HG02610 (cell line): ENCODE results near the gene FOXO6.

Experiments used
- ATAC-seq: cut with Tn5 transposase; IDR thresholded peaks from one replicate; pipeline ENCODE4 v1.9.1; 2021; ENCODE audit warnings: mild to moderate bottlenecking, moderate library complexity; ENCODE audit not compliant: unreplicated experiment

The FOXO6 gene

DNA sequence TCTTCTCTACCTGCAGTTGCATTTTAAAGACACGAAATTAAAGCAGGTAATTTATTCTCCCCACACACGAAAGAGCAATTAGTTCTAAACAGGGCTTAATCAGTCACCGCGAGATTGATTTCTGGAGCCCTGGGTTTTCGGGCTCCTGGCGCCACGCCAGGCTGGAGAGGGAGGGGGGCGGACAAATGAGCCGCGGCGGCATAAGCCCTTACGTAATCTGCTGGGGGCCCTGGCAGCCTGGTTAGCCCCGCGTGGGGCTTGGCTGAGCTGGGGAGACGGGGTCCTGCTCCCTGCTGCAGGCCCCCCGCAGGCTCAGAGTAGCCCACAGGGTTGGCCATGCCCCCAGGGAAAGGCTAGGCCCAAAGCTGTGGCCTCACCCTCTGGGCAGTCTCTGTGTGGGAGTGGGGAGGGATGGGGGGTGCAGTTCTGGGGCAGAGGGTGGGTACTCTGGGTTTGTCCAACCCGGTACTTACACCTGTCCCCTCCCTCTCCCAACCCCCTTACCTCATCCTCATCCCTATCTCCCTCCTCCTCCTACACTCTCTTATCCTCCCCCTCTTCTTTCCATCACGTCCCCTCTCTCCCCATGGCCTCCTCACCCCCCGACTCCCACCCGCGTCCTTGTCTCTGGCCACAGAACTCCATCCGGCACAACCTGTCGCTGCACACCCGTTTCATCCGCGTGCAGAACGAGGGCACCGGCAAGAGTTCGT is 19.9 kb downstream of the FOXO6 start:
- no peak for ATAC-seq

DNA sequence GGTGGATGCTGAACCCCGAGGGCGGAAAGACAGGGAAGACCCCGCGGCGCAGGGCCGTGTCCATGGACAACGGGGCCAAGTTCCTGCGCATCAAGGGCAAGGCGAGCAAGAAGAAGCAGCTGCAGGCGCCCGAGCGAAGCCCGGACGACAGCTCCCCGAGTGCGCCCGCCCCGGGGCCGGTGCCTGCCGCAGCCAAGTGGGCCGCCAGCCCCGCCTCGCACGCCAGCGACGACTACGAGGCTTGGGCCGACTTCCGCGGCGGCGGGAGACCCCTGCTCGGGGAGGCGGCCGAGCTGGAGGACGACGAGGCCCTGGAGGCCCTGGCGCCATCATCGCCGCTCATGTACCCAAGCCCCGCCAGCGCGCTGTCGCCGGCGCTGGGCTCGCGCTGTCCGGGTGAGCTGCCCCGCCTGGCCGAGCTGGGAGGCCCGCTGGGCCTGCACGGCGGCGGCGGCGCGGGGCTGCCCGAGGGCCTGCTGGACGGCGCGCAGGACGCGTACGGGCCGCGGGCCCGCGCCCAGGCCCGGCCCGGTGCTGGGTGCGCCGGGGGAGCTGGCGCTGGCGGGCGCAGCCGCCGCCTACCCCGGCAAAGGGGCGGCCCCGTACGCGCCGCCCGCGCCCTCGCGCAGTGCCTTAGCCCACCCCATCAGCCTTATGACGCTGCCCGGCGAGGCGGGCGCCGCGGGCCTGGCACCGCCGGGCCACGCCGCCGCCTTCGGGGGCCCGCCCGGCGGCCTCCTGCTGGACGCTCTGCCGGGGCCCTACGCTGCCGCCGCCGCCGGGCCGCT is 20.7 kb downstream of the FOXO6 start:
- no peak for ATAC-seq

DNA sequence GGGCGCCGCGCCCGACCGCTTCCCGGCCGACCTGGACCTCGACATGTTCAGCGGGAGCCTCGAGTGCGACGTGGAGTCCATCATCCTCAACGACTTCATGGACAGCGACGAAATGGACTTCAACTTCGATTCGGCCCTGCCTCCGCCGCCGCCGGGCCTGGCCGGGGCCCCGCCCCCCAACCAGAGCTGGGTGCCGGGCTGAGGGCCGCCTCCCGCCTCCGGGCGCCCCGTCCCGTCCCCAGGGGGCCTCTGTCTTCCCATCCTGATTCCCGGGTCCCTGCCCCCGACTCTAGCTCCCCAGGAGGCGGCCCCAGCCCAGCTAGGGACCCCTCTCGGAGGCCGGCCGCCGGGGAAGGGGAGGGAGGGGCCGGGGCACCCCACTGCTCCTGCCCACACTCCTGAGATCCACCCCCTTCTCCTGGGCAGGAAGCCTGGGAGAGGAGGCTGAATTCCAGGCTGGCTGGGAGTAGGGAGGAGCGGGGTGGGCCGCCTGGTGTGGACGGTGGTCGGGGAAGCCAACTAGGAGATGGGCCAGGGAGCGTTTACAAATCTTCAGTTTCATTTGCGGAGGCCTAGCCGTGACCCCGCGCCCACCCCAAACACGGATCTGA is 21.4 kb downstream of the FOXO6 start:
- ATAC-seq: no peak

DNA sequence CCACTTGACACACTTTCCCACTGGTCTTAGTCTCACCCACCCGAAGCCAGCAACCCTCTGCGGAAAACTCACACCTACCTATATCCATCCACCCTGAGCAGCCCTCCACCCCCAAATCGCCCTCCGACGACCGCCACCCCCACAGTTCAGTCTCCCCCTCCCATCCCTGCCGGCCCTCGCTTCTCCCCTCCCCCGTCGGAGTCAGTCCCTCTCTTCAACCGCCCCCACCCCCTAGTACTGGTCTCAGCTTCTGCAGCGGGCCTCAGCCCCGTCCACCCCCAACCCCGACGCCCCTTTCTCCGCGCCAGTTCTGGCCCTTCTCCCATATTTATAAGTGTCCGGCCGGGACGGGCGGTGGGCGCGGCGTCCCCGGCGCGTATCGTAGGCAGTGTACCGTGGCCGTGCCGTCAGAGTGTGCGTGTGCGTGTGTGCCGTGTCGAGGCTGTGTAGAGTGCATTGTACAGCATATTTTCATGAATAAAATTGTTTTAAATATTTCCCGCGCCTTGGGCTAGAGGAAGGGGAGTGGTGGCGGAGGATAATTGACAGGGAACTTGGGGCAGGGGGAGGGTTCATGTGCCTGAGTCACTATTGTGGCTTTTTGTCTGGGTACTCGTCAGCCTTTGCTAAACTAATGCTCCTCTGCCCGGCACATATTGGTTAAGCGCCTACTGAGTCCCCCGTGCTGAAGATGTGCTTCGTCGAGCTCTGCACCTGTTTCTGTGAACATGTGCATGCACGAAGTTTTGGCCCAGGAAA is 22.0 kb downstream of the FOXO6 start:
- no peak for ATAC-seq

DNA sequence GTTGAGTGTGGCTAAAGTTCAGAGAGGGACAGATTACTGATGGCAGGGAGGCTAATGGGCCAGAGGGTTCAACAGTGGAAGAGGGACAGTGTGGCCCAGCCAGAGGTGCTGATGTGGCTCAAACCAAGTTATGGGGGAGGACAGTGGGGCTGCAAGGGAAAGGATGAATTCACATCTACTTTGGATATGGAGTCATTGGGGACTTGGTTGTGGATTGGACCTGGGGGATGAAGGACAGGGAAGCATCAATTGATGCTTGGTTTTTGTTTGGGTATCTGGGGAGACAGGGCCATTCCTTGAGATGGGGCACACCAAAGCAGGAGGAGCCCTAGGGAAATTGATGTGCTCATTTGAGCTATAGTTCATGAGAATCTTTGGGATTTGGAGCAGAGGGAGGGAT is 23.3 kb downstream of the FOXO6 start:
- no peak for ATAC-seq

DNA sequence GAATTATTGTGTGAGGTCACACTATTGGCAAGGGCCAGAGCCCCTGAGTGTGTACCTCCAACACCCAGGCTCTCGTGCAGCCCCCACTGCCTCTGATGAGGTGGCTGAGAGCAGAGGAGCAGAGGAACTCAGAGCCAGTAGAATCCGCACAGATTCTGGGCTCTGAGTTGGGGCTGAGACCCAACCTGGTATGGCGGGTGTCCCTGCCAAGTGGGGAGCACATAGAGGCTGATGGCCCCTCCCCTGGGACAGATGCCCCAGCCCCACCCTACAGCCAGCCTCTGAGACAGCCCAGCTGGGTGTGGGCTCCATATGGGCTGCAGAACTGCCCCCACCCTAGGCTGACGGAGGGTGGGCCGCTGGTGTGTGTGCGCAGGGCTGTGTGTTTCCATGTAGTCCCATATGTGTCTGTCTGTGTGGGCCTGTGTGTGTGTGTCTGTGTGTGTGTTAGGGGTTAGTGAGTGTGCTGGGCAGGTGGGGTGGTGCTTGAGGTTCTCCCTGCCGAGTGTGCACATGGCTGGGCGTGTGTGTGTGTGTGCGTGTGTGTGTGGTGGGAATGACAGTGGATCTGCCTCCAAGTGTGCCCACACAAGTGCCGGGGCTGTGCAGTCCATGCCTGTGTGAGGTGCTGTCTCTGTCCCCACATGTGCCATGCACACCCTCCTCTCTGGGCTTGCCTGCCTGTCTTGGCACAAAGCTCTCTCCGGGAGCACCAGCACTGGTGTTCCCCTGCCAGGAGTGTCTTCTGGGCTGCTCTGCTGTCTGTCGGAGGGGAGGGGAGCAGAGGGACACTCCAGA is 24.4 kb downstream of the FOXO6 start:
- ATAC-seq: no peak

DNA sequence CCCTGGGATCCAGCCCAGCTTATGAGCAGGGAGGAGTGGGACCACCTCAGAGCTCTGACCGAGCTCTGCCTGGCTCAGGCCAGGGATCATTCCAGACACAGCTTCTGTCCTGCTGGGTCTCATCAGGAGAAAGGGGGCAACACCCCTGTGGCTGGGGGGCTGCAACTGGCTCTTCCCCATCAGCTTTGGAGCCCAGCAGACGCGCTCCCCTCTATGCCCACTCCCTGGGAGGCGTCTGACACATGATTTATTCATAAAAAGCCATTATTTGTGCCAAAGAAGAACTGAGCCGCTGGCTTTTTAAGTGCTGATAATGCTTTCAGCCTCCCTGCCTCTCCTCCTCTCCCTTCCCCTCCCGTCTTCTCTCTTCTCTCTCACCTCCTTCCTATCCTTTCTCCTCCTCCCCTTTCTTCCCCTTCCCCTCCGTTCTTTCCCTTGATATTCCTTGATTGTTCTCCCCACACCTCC is 25.0 kb downstream of the FOXO6 start:
- no peak for ATAC-seq

DNA sequence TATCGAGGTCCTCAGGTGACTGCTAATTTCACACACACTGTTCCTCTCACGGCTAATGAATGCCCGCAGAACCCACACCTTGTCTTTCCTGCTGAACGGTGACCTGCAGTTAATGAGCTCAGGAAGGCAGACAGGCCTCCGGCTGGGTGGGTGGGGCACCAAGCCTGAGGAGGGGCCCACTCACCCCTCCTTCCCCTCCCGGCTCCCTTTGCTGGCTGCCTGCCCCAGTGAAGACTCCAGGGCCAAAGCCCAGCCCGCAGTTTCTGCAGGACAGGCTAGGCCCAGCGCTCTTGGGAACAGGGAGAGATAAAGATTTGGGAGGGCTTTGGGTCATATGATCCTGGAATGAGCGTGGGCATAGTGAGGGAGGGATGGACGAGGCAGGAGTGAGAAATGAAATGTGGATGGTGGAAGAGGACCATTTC is 26.4 kb downstream of the FOXO6 start:
- no peak for ATAC-seq

DNA sequence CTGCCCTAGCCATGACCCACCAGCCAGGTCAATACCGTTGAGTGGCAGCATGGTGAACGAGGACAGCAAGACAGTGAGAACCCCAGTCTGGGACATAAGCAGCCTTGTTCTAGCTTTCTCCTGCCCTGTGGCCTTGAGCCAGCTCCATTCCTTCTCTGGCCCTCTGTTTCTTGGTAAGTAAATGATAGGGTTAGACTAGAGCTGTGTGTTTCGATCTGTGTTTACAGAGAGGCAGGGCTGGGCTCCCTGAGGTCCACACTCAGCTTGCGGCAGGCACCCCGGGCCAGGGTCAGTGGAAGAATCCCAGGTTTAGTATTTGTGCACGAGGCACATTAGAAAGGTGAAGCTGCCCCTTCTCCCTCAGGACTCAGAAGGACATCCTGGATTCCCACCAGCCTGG is 27.3 kb downstream of the FOXO6 start:
- ATAC-seq: no peak

DNA sequence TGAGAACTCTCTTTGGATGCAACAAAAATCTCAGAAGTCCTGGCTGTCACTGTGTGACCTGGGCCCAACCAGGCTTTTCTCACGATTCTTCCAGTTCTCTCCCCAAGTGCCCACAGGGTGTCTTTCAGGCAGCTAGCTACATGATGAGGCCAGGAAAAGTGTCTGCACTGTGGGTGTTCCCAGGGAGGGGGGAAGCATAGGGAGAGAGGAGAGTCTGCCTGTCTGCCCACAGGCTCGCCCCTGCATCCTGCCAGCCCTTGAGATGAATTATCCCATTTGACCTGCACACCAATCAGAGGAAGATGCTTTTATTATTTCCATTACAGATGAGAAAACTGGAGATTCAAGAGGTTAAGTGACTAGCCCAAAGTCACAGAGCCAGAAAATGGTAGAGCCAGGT is 27.8 kb downstream of the FOXO6 start:
- ATAC-seq: no peak

DNA sequence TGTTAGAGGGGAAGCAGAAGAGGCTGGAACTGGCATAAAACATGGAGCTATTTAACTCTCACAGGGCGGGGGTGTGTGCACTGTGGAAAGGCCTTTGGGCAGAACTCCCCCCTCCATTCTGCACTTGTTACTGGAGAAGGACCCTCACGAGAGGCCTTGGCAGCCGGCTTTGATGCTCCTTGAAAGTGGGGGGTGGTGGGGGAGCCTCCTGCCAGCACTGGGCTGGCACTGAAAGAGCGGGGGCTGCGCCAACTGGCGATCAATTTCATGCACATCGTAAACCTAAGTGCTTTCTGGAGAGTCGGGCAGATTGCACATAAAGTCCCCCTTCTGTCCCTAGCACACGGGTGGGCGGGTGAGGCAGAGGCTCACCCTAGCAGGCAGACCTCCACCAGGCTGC is 28.9 kb downstream of the FOXO6 start:
- no peak for ATAC-seq

DNA sequence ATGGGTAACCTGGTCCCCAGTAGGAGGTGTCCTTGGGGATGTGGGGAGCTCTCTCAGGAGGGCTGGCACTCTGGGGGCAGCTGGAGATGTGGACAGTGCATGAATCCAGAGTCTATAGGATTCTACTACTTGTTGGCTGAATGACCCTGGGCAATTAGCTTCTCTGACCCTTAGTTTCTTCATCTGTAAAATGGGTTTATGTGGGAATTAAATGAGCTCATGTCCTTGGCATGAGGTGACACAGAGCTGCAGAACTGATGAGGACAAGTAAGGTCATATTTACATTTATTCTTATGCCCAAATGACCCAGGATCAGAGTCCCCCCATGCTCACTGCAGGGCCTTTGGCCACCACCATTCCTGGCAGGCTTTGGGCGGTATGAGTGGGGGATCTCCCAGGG is 29.3 kb downstream of the FOXO6 start:
- no peak for ATAC-seq

DNA sequence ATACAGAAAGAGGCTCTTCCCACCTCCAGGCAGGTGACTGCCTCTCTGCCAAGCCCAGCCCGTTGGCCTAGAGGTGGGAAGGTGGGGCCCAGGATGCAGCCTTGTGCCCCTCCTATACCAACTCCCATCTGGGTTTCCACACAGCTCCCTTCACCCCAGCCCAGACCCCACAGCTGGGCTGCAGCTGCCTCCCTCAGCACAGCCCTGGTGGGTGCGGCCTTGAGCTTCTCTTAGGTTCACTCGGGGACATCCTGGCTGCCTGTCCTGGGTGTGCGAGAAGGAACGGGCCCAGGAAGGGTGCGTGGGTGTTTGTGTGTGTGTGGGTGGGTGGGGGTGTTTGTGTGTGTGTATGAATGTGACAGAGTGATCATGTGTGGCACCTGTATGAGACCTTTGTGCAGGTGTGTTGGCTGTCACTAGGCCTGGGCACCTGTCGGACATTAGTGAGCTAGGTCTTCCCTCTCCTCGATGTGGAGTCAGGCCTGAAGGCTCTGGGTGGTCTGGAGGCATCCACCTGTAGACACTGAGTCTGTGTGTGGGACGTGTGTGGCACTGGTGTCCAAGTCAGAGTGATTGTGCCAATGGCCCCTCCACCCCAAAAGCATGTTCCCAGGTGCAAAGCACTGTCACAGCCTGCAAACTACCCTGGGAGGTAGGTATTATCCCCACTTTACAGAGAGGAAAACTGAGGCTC is 30.7 kb downstream of the FOXO6 start:
- ATAC-seq: no peak

DNA sequence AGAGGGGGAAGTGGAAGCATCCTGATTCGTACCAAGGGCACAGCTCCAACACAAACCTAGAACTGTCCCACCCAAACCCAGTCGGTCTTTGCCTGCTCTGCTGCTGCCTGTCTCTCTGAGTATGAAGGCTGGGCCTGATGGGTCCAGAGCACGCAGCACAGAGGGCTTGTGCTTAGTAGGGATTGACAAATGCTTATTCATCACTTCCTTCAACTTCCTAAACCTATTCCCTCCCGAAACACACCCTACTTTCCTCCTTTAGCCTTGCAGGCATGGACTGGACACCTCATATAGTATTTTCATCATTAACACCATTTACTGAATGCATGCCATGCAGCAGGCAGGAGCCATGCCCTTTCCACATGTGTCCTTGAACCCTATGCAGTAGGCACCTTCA is 31.3 kb downstream of the FOXO6 start:
- ATAC-seq: no peak

DNA sequence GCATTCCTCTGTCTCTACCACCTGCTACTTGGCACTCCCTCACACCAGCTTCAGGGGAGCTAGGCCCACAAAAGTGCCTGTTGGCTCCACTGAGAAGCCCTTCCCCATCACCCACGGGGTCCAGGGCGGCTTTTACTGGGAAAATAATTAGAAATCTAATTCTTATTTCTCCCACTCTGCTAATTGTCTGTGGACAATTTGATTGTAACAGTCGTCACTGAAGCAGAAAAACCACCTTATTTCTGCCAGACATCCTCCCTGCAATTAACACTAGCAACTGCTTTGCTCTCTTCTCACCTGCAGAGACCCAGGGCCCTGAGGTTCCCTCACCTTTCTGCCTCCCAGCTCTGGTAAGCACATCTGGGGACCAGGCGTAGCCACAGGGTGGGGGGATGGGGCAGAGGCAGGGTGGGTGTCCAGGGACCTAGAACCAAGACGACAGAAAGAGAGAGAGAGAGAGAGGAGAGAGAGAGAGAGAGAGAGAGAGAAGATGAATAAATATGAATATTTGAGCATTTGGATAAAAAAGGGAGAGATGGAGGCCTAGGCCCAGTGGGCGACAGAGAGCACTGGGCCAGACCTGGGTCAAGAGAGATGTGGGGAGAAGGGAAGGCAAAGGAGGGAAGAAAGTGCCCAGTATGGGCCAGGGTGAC is 32.6 kb downstream of the FOXO6 start:
- ATAC-seq: no peak

DNA sequence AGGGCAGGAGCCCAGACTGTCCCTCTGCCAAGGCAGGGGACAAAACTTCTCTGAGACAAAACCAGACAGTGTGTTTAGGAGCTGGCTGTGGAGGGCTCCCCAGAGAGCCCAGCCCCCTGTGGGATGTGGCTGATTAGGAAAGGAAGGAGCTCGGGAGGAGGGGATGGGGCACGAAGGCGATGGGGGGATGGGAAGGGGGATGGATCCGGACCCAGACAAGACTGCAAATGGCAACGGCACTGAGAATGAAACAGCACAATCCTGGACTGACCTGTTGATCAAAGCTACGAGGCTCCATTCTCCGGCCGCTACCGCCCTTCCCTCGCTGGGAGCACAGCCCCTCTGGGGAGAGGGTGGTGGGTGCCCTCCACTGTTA is 33.1 kb downstream of the FOXO6 start:
- no peak for ATAC-seq

DNA sequence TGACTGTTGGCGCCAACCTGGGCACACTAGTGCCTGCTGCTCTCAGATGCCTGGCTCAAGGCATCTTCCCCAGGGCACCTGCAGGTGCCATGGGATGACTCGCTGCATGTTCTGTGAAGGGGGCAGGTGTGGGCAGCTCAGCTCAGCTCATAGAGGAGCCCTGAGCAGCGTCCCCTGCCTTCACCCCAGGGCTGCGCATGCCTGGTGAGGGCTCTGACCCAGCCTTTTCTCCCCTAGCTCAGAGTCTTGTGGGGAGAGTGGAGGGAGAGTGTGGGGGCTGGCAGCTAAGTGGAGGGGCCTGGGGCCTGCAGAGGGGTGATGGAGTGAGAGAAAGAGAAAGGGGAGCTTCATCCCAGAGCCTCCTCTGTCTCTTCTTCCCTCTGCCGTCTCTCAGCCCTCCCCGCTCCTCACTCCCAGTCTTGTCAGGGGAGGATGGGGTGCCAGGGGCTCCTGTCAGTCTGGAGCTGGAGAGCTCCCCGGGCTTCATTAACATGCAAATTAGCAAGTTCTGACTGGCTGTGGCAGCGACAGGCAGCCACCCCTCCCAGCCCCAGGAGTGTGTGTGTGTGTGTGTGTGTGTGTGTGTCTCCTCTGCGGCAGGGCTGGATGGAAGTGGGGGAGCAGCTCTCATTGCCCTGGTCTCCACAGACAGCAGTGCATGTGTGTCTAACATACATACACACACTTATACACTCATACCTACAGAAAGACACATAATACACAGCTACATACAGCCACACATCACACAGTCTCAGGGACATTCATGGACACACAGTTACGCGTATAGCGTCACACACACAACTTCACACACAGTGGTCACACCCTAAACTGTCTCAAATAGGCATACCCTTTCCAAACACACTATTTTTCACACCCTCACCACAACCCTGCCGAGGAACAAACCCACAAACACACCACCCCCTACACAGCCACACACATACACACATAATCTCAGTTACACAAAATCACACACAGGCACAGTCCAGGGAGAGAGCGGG is 34.0 kb downstream of the FOXO6 start:
- no peak for ATAC-seq

DNA sequence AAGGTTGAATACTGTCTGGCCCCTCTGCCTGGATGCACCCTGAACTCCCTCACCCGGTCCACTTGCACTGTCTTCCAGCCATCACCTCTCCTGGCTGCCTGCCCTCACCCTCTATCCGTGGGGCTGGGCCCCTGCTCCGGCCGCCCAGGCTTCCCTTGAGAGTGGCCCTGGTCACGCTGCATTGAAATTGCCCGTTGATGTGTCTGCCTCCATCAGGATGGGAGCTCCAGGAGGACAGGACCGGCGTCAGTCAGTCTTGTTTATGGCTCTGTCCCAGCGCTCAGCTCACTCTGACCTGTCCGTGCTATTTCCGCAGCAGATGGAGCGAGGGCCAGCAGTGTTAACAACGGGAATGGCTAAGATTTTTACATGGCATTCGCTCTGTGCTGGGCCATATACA is 34.9 kb downstream of the FOXO6 start:
- no peak for ATAC-seq
